ENCODE measurements around the gene EDRF1.
A peak's percentile ranks its signal among the peaks of the same experiment; 100 is the strongest.

The EDRF1 gene

GRCh38 chr10:125691160-125691981 is 28.1 kb upstream of the EDRF1 start (continued):
- TF ChIP-seq MEIS1 (CRISPR knock-in tag; IDR thresholded peaks at IDR 0.05; ENCODE audit: borderline replicate concordance), result no peak
- no peak for TF ChIP-seq ZNF239 (tag by site-specific recombination; IDR thresholded peaks at IDR 0.05)
- no peak for TF ChIP-seq OVOL3 (tag by site-specific recombination; IDR thresholded peaks at IDR 0.05)
- no peak for TF ChIP-seq ZBTB8A (tag by site-specific recombination; IDR thresholded peaks at IDR 0.05)
- TF ChIP-seq ZNF654 (tag by site-specific recombination; IDR thresholded peaks at IDR 0.05; ENCODE audit: low read depth), result no peak
- no peak for TF ChIP-seq ZNF423 (tag by site-specific recombination; IDR thresholded peaks at IDR 0.05)
- no peak for TF ChIP-seq ZNF670 (tag by site-specific recombination; IDR thresholded peaks at IDR 0.05; ENCODE audit: low read depth)
- TF ChIP-seq ZNF121 (tag by site-specific recombination; IDR thresholded peaks at IDR 0.05), result no peak
- TF ChIP-seq, protein P1, sequence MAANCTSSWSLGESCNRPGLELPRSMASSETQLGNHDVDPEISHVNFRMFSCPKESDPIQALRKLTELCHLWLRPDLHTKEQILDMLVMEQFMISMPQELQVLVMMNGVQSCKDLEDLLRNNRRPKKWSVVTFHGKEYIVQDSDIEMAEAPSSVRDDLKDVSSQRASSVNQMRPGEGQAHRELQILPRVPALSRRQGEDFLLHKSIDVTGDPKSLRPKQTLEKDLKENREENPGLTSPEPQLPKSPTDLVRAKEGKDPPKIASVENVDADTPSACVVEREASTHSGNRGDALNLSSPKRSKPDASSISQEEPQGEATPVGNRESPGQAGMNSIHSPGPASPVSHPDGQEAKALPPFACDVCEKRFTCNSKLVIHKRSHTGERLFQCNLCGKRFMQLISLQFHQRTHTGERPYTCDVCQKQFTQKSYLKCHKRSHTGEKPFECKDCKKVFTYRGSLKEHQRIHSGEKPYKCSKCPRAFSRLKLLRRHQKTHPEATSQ (tag by site-specific recombination; IDR thresholded peaks at IDR 0.05), result no peak
- TF ChIP-seq, protein P2, sequence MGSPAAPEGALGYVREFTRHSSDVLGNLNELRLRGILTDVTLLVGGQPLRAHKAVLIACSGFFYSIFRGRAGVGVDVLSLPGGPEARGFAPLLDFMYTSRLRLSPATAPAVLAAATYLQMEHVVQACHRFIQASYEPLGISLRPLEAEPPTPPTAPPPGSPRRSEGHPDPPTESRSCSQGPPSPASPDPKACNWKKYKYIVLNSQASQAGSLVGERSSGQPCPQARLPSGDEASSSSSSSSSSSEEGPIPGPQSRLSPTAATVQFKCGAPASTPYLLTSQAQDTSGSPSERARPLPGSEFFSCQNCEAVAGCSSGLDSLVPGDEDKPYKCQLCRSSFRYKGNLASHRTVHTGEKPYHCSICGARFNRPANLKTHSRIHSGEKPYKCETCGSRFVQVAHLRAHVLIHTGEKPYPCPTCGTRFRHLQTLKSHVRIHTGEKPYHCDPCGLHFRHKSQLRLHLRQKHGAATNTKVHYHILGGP (tag by site-specific recombination; IDR thresholded peaks at IDR 0.05), result no peak
- TF ChIP-seq, protein P3, sequence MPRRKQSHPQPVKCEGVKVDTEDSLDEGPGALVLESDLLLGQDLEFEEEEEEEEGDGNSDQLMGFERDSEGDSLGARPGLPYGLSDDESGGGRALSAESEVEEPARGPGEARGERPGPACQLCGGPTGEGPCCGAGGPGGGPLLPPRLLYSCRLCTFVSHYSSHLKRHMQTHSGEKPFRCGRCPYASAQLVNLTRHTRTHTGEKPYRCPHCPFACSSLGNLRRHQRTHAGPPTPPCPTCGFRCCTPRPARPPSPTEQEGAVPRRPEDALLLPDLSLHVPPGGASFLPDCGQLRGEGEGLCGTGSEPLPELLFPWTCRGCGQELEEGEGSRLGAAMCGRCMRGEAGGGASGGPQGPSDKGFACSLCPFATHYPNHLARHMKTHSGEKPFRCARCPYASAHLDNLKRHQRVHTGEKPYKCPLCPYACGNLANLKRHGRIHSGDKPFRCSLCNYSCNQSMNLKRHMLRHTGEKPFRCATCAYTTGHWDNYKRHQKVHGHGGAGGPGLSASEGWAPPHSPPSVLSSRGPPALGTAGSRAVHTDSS (tag by site-specific recombination; IDR thresholded peaks at IDR 0.05), result no peak
- TF ChIP-seq ZNF416 (tag by site-specific recombination; IDR thresholded peaks at IDR 0.05), result no peak
- TF ChIP-seq ZNF645 (tag by site-specific recombination; IDR thresholded peaks at IDR 0.05), result no peak
- TF ChIP-seq ZNF701 (tag by site-specific recombination; IDR thresholded peaks at IDR 0.05), result no peak
- TF ChIP-seq ZNF274 (IDR thresholded peaks at IDR 0.05; ENCODE audit: low read length), result no peak
- TF ChIP-seq ZNF274 (tag by site-specific recombination; IDR thresholded peaks at IDR 0.05; ENCODE audit: borderline replicate concordance), result no peak
- TF ChIP-seq ZBTB10 (tag by site-specific recombination; IDR thresholded peaks at IDR 0.05), result no peak
- TF ChIP-seq ZNF324 (tag by site-specific recombination; IDR thresholded peaks at IDR 0.05), result no peak
- no peak for TF ChIP-seq ZNF16 (tag by site-specific recombination; IDR thresholded peaks at IDR 0.05; ENCODE audit: low read depth)
- peak; percentile 80 for TF ChIP-seq ZEB2 (tag by site-specific recombination; IDR thresholded peaks at IDR 0.05)
- no peak for TF ChIP-seq ZNF768 (tag by site-specific recombination; IDR thresholded peaks at IDR 0.05)
- TF ChIP-seq ZNF664 (tag by site-specific recombination; IDR thresholded peaks at IDR 0.05), result no peak
- TF ChIP-seq ZNF211 (tag by site-specific recombination; IDR thresholded peaks at IDR 0.05; ENCODE audit: low read depth), result no peak
- TF ChIP-seq ZNF830 (tag by site-specific recombination; IDR thresholded peaks at IDR 0.05; ENCODE audit: low read depth), result no peak
- 0 out of 2 replicates have a peak, but pooled peaks have one; percentile 3 for TF ChIP-seq ZNF146 (tag by site-specific recombination; IDR thresholded peaks at IDR 0.05)
- no peak for TF ChIP-seq ZNF202 (tag by site-specific recombination; IDR thresholded peaks at IDR 0.05; ENCODE audit: borderline replicate concordance)
- no peak for TF ChIP-seq ZNF292 (tag by site-specific recombination; IDR thresholded peaks at IDR 0.05; ENCODE audit: borderline replicate concordance, low read depth)
- TF ChIP-seq SP2 (tag by site-specific recombination; IDR thresholded peaks at IDR 0.05), result 0 out of 2 replicates have a peak, but pooled peaks have one; percentile 8

Measured in HEK293 (cell line).